Osteocyte (in vitro differentiated cells): ENCODE measurements around the gene MAPK1IP1L. TPM values are rescaled to one million over a fixed set of nuclear protein-coding genes. Genes with fewer than 3 reads are reported as not detected.

Experiments used
- DNase-seq: peaks from one replicate; pipeline ENCODE4 v3.0.0; 2021; ENCODE audit warnings: mixed read lengths; ENCODE audit not compliant: unreplicated experiment; ENCODE audit errors: extremely low spot score
- H3K27ac Mint-ChIP-seq: one replicate; pipeline ENCODE4 v1.8.0; 2021; ENCODE audit warnings: mild to moderate bottlenecking, mixed read lengths; ENCODE audit not compliant: unreplicated experiment
- H3K27me3 Mint-ChIP-seq: one replicate; pipeline ENCODE4 v1.8.0; 2021; ENCODE audit warnings: mixed read lengths; ENCODE audit not compliant: unreplicated experiment
- H3K36me3 Mint-ChIP-seq: one replicate; pipeline ENCODE4 v1.8.0; 2021; ENCODE audit warnings: mixed read lengths; ENCODE audit not compliant: unreplicated experiment
- H3K4me1 Mint-ChIP-seq: one replicate; pipeline ENCODE4 v1.8.0; 2021; ENCODE audit warnings: mixed read lengths; ENCODE audit not compliant: unreplicated experiment
- H3K4me3 Mint-ChIP-seq: one replicate; pipeline ENCODE4 v1.8.0; 2021; ENCODE audit warnings: mild to moderate bottlenecking, moderate library complexity, mixed read lengths; ENCODE audit not compliant: unreplicated experiment
- H3K9me3 Mint-ChIP-seq: one replicate; pipeline ENCODE4 v1.8.0; 2021; ENCODE audit warnings: mixed read lengths; ENCODE audit not compliant: unreplicated experiment
- total RNA-seq: library from RNA; stranded (reverse); gene quantifications from 2 replicates; pipeline ENCODE4 v1.2.1, GENCODE V29; 2021
- TF ChIP-seq, protein P1 (sequence below): fragments of 200-600 bp; sonication (generic); IDR thresholded peaks from 2 replicates; pipeline ENCODE4 v1.5.0; 2021; ENCODE audit warnings: antibody characterized with exemption, mild to moderate bottlenecking, moderate library complexity

Gene MAPK1IP1L
- total RNA-seq, 1 donor from 2014 or later: 102 TPM

DNA sequence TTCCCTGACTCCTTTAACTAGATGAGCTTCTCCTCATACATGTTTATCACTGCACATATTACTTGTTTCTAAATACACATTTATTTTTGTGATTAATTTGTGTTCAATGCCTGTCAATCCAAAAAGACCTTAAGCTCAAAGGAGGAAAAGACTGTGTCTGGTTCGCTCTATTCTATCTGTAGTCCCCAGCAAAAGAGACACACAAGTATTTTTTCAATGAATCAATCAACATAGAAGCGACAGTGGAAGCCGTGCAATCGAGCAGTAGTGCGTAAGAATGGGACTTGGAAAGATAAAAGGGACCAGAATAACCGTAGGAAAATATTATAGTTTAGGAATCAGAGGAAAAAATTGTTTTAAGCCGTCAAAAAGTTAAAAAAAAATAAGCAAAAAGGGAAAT lies 25.5 kb upstream of the MAPK1IP1L start:
- Mint-ChIP-seq H3K4me3 (peak overlapping the region; percentile 90), H3K27me3 (no peaks in the 10 kb centered on the region), H3K27ac (peak overlapping the region; percentile 93), H3K36me3 (no peaks in the 10 kb centered on the region), H3K4me1 (peaks cover 33% of the 10 kb centered on the region), H3K9me3 (no peaks in the 10 kb centered on the region)
- DNase-seq: no peak
- TF ChIP-seq, protein P1, sequence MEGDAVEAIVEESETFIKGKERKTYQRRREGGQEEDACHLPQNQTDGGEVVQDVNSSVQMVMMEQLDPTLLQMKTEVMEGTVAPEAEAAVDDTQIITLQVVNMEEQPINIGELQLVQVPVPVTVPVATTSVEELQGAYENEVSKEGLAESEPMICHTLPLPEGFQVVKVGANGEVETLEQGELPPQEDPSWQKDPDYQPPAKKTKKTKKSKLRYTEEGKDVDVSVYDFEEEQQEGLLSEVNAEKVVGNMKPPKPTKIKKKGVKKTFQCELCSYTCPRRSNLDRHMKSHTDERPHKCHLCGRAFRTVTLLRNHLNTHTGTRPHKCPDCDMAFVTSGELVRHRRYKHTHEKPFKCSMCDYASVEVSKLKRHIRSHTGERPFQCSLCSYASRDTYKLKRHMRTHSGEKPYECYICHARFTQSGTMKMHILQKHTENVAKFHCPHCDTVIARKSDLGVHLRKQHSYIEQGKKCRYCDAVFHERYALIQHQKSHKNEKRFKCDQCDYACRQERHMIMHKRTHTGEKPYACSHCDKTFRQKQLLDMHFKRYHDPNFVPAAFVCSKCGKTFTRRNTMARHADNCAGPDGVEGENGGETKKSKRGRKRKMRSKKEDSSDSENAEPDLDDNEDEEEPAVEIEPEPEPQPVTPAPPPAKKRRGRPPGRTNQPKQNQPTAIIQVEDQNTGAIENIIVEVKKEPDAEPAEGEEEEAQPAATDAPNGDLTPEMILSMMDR: no peak

DNA sequence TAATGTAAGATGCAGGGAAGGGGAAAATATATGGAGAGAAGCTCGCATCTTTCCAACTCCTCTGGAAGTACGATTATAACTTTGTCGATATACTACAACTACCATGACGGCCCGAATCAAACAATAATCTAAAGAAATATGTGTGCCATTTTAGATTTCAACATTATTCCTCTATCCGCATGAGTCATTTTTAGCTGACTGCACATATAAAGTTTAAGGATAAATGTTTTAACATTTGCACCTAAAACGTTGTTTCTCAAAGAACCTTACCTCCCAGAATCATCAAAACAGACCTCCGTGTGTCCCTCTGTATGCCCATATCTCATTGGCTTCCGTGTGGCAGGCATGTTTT lies 25.0 kb upstream of the MAPK1IP1L start:
- Mint-ChIP-seq H3K27ac (peak overlapping the region; percentile 93), H3K4me3 (peak overlapping the region; percentile 90), H3K4me1 (peaks cover 37% of the 10 kb centered on the region), H3K9me3 (no peaks in the 10 kb centered on the region), H3K36me3 (no peaks in the 10 kb centered on the region), H3K27me3 (no peaks in the 10 kb centered on the region)
- TF ChIP-seq, protein P1: no peak
- no peak for DNase-seq

DNA sequence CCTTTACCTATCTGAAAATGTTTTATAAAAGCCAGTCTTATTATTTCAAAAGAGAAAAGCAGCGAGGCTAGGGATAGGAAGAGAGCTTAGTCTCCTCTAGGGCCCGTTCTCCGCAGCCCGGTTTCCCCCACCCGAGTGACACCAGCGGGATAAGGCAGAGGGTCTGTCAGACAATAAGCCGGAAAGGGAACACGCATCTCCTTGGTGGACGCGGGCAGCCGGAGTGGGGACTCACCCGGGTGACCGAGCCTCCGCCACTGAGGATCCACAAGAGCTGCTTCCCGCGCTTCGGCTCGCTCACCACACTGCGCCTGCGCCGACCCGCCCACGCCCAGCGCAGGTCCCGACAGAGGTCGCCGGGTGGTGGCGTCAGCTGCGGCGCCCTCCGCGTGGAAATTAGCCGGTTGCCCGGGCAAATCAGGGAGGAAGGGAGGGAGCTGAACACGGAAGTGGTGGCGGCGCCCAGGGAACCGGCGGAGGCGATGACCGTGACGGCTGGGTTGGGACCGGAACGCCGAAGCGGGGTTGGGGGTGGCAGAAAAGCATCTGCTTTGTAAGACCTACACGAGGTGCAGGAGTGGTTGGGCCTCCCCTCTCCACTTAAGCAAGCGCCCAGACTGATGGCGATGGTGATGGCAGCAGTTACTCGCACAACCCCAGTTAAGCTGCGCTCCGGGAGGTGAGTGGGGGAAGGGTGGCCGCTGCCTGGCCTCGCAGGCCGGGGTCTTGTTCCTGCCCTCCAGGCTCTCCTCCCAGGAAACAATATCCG lies 24.5 kb upstream of the MAPK1IP1L start, which contains the start of the genes SOCS4 and WDHD1:
Gene SOCS4, plus strand, starts transcription at position 444 of the 769 bp plus-strand sequence. CDS start 15,806 bp downstream, outside the sequence.
Gene WDHD1, minus strand, starts transcription at position 307 of the 769 bp plus-strand sequence. CDS start 312 bp downstream, outside the sequence.
- H3K9me3 Mint-ChIP-seq: no peaks in the 10 kb centered on the region
- TF ChIP-seq, protein P1: no peak
- H3K36me3 Mint-ChIP-seq: no peaks in the 10 kb centered on the region
- peak; percentile 99 for DNase-seq
- peak within 1 kb of the TSS; percentile 93 for H3K27ac Mint-ChIP-seq
- H3K4me1 Mint-ChIP-seq: peaks cover 38% of the 10 kb centered on the region
- no peaks in the 10 kb centered on the region for H3K27me3 Mint-ChIP-seq
- H3K4me3 Mint-ChIP-seq: peak within 1 kb of the TSS; percentile 90

DNA sequence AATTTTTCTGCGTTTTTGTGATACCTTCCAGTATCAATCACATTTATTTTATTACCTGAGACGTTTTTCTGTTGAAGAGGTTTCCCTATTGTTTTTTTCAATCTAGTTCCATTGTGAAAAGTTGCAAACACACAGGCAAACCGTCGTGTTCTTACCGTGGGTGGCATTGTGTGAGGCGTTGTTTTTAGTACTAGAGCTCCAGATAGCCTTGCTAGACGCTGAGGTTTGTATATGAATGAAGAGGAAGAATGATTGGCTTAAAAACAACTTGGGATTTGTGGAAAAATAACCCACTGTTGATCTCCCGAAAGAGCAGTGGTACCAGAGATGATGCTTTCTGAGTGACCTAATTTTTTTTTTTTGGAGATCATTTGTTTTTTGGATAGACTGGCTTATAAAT lies 23.4 kb upstream of the MAPK1IP1L start:
- Mint-ChIP-seq H3K27ac (peak overlapping the region; percentile 93), H3K27me3 (no peaks in the 10 kb centered on the region), H3K4me1 (peaks cover 38% of the 10 kb centered on the region), H3K4me3 (peak overlapping the region; percentile 90), H3K36me3 (peaks cover 2% of the 10 kb centered on the region), H3K9me3 (no peaks in the 10 kb centered on the region)
- TF ChIP-seq, protein P1: no peak
- no peak for DNase-seq

DNA sequence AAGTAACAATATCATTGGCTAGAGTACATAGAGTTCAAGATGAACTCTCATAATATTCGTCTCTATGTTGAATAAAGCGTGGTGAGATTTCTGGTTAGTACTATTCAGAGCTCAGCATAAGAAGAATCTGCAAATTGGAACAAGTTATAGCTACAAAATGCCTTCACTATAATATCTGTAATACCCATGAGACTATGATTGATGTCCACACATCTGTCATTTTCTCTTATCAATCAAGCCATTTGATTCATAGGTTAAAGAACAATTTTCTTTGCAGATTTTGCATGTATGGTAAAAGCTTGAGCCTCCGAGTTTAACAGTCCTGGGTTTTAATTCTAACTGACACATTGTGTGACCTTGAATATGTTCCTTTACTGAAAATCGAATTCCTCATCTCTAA lies 23.0 kb upstream of the MAPK1IP1L start:
- DNase-seq: no peak
- Mint-ChIP-seq H3K9me3 (no peaks in the 10 kb centered on the region), H3K27ac (peak overlapping the region; percentile 93), H3K4me3 (peak overlapping the region; percentile 90), H3K36me3 (peaks cover 4% of the 10 kb centered on the region), H3K27me3 (no peaks in the 10 kb centered on the region), H3K4me1 (peaks cover 41% of the 10 kb centered on the region)
- TF ChIP-seq, protein P1: no peak
